Thymus (tissue), 11 donors: ENCODE results near the gene GLT1D1. TPM values are rescaled to one million over a fixed set of nuclear protein-coding genes. Genes with fewer than 3 reads are reported as not detected.

Source experiments
- DNase-seq, 9 donors: peaks; one replicate each; pipeline ENCODE4 v3.0.0-alpha.2; 2013; ENCODE audit warnings: low spot score in 9 of 9, low read depth in 6 of 9, missing footprints in 1 of 9
- H3K27ac ChIP-seq, 2 donors: one replicate each; pipeline ENCODE4 v1.5.1; 2013; ENCODE audit warnings: control low read depth in 1 of 2, low read depth in 1 of 2, low read length in 1 of 2, mild to moderate bottlenecking in 1 of 2, moderate library complexity in 1 of 2
- H3K27me3 ChIP-seq, 2 donors: one replicate each; pipeline ENCODE4 v1.5.1; 2013; ENCODE audit warnings: low read length in 1 of 2; ENCODE audit not compliant: control insufficient read depth in 2 of 2, insufficient read depth in 1 of 2
- H3K36me3 ChIP-seq, 2 donors: one replicate each; pipeline ENCODE4 v1.5.1; 2013; ENCODE audit warnings: low read length in 1 of 2, mild to moderate bottlenecking in 1 of 2, moderate library complexity in 1 of 2; ENCODE audit not compliant: control insufficient read depth in 2 of 2, insufficient read depth in 2 of 2
- H3K4me1 ChIP-seq, 2 donors: one replicate each; pipeline ENCODE4 v1.5.1; 2013; ENCODE audit warnings: low read length in 2 of 2; ENCODE audit not compliant: control insufficient read depth in 2 of 2, insufficient read depth in 2 of 2
- H3K4me3 ChIP-seq, 2 donors: one replicate each; pipeline ENCODE4 v1.5.1; 2013; ENCODE audit warnings: low read length in 2 of 2, control low read depth in 1 of 2, mild to moderate bottlenecking in 1 of 2
- H3K9me3 ChIP-seq, 2 donors: one replicate each; pipeline ENCODE4 v1.5.1; 2013; ENCODE audit warnings: low read length in 1 of 2, mild to moderate bottlenecking in 1 of 2; ENCODE audit not compliant: control insufficient read depth in 2 of 2, insufficient read depth in 1 of 2
- WGBS: extraction: QIAGEN DNeasy Blood & Tissue Kit; methylation state at CpG from one replicate; pipeline ENCODE4 v1.1.7; 2013; 5-methylcytosine and 5-hydroxymethylcytosine counted together
- polyA plus RNA-seq: library from polyadenylated mRNA; stranded (reverse); fragments of 200-250 nt; gene quantifications from one replicate; pipeline ENCODE4 v1.2.3, GENCODE V29; 2013
- total RNA-seq: library from RNA; stranded (reverse); fragments of 120-200 nt; gene quantifications from one replicate; pipeline ENCODE4 v1.2.4, GENCODE V29; 2013
- donor health status: healthy.

Gene GLT1D1
- total and polyA plus RNA-seq, 2 donors = 0.33 to 1.1 TPM

- no peaks in the 10 kb centered on the region for H3K9me3 ChIP-seq
- no peak for DNase-seq
- H3K27ac ChIP-seq = no peak overlapping the region
- H3K4me1 ChIP-seq = peaks cover 29 to 30% of the 10 kb centered on the region in 2 donors
- no peaks in the 10 kb centered on the region for H3K27me3 ChIP-seq
- 91% methylated on average over 16 of the region's 16 CpGs for WGBS
- H3K36me3 ChIP-seq = peaks cover 4 to 7% of the 10 kb centered on the region in 2 donors
- H3K4me3 ChIP-seq = no peak overlapping the region
Measured at GRCh38 chr12:128819293-128820144, 33.8 kb upstream of the GLT1D1 start.

GRCh38 chr12:128820253-128820652 lies 33.0 kb upstream of the GLT1D1 start:
- H3K36me3 ChIP-seq = peaks cover 0 to 5% of the 10 kb centered on the region in 2 donors
- no peaks in the 10 kb centered on the region for H3K9me3 ChIP-seq
- H3K4me3 ChIP-seq = peak overlapping the region in 1 of 2 donors; percentile 11
- no peaks in the 10 kb centered on the region for H3K27me3 ChIP-seq
- H3K27ac ChIP-seq = peak overlapping the region in 1 of 2 donors; percentile 11
- DNase-seq = no peak
- 97% methylated on average over 6 of the region's 6 CpGs for WGBS
- peaks cover 30 to 32% of the 10 kb centered on the region in 2 donors for H3K4me1 ChIP-seq

GRCh38 chr12:128820723-128821432 lies 32.4 kb upstream of the GLT1D1 start:
- Histone ChIP-seq H3K27me3 (no peaks in the 10 kb centered on the region), H3K36me3 (peaks cover 0 to 5% of the 10 kb centered on the region in 2 donors), H3K9me3 (no peaks in the 10 kb centered on the region), H3K4me3 (peak overlapping the region in 1 of 2 donors; percentile 11), H3K27ac (peak overlapping the region; percentile 38 to 44), H3K4me1 (peaks cover 30 to 32% of the 10 kb centered on the region in 2 donors)
- WGBS = 42% methylated on average over 7 of the region's 7 CpGs
- DNase-seq = peak in 5 of 9 donors; percentile 49 to 77 (median 57)

GRCh38 chr12:128823216-128823915 lies 29.9 kb upstream of the GLT1D1 start:
- DNase-seq = peak in 1 of 9 donors; percentile 24
- H3K4me1 ChIP-seq = peaks cover 26 to 32% of the 10 kb centered on the region in 2 donors
- H3K4me3 ChIP-seq = peak overlapping the region; percentile 54 to 89
- peak overlapping the region in 1 of 2 donors; percentile 89 for H3K27ac ChIP-seq
- under 1% methylated on average over 88 of the region's 88 CpGs for WGBS
- H3K36me3 ChIP-seq = peaks cover 0 to 5% of the 10 kb centered on the region in 2 donors
- no peaks in the 10 kb centered on the region for H3K9me3 ChIP-seq
- H3K27me3 ChIP-seq = no peaks in the 10 kb centered on the region

GRCh38 chr12:128823916-128824839 lies 29.1 kb upstream of the GLT1D1 start, which contains the start of gene SLC15A4:
Gene SLC15A4, minus strand, starts transcription at chr12:128823958. Its CDS starts 15 bp downstream, at chr12:128823943.
- DNase-seq = peak; percentile 62 to 95 (median 86)
- peak within 1 kb of the TSS; percentile 84 to 89 for H3K4me3 ChIP-seq
- no peaks in the 10 kb centered on the region for H3K9me3 ChIP-seq
- peaks cover 0 to 5% of the 10 kb centered on the region in 2 donors for H3K36me3 ChIP-seq
- peaks cover 22 to 32% of the 10 kb centered on the region in 2 donors for H3K4me1 ChIP-seq
- H3K27ac ChIP-seq = peak within 1 kb of the TSS; percentile 58 to 89
- no peaks in the 10 kb centered on the region for H3K27me3 ChIP-seq
- 8% methylated on average over 63 of the region's 63 CpGs for WGBS

- H3K27ac ChIP-seq = no peak overlapping the region
- H3K4me1 ChIP-seq = peaks cover 18 to 25% of the 10 kb centered on the region in 2 donors
- peaks cover 0 to 2% of the 10 kb centered on the region in 2 donors for H3K27me3 ChIP-seq
- no peaks in the 10 kb centered on the region for H3K36me3 ChIP-seq
- H3K9me3 ChIP-seq = no peaks in the 10 kb centered on the region
- 93% methylated on average over 4 of the region's 4 CpGs for WGBS
- no peak overlapping the region for H3K4me3 ChIP-seq
- no peak for DNase-seq
Measured at GRCh38 chr12:128825835-128826234, 27.4 kb upstream of the GLT1D1 start.

GRCh38 chr12:128827724-128828123 lies 25.6 kb upstream of the GLT1D1 start:
- Histone ChIP-seq H3K9me3 (no peaks in the 10 kb centered on the region), H3K36me3 (no peaks in the 10 kb centered on the region), H3K27ac (no peak overlapping the region), H3K27me3 (peaks cover 0 to 2% of the 10 kb centered on the region in 2 donors), H3K4me3 (no peak overlapping the region), H3K4me1 (peaks cover 8 to 9% of the 10 kb centered on the region in 2 donors)
- DNase-seq = no peak
- WGBS = over 99% methylated on average over 2 of the region's 2 CpGs
